Fibroblast of skin of left quadriceps (primary cell): ENCODE results near the gene MAPKBP1.

Source experiments
- DNase-seq, 2 experiments: peaks; one replicate each; pipeline ENCODE4 v3.0.0-alpha.2; 2013; ENCODE audit warnings: low read depth in 2 of 2

MAPKBP1 gene

GRCh38 chr15:41788262-41788661 is 14.0 kb downstream of the MAPKBP1 start:
- DNase-seq, result no peak

- no peak for DNase-seq
Observed at GRCh38 chr15:41789236-41789635, 15.0 kb downstream of the MAPKBP1 start.

- DNase-seq, result no peak
Observed at GRCh38 chr15:41789662-41790061, 15.4 kb downstream of the MAPKBP1 start.

GRCh38 chr15:41790169-41790568 is 15.9 kb downstream of the MAPKBP1 start:
- DNase-seq, result no peak

GRCh38 chr15:41790756-41791546 is 16.7 kb downstream of the MAPKBP1 start:
- no peak for DNase-seq

- no peak for DNase-seq
Observed at GRCh38 chr15:41791547-41791937, 17.3 kb downstream of the MAPKBP1 start.

- DNase-seq, result no peak
Observed at GRCh38 chr15:41792000-41792637, 17.8 kb downstream of the MAPKBP1 start.

GRCh38 chr15:41794081-41794480 is 19.8 kb downstream of the MAPKBP1 start:
- no peak for DNase-seq

GRCh38 chr15:41795996-41796856 is 21.9 kb downstream of the MAPKBP1 start:
- peak; percentile 90 to 91 for DNase-seq

GRCh38 chr15:41797201-41797944 is 23.1 kb downstream of the MAPKBP1 start:
- no peak for DNase-seq

- DNase-seq, result no peak
Observed at GRCh38 chr15:41798607-41799487, 24.6 kb downstream of the MAPKBP1 start.

GRCh38 chr15:41799488-41799805 is 25.2 kb downstream of the MAPKBP1 start:
- DNase-seq, result no peak

- no peak for DNase-seq
Observed at GRCh38 chr15:41801185-41801584, 26.9 kb downstream of the MAPKBP1 start.

GRCh38 chr15:41801850-41802455 is 27.7 kb downstream of the MAPKBP1 start:
- DNase-seq, result no peak

GRCh38 chr15:41804361-41804760 is 30.1 kb downstream of the MAPKBP1 start:
- DNase-seq, result no peak

GRCh38 chr15:41804916-41805666 is 30.8 kb downstream of the MAPKBP1 start:
- no peak for DNase-seq

- DNase-seq, result no peak
Observed at GRCh38 chr15:41805711-41806110, 31.4 kb downstream of the MAPKBP1 start.

GRCh38 chr15:41806291-41807181 is 32.3 kb downstream of the MAPKBP1 start:
- no peak for DNase-seq

- DNase-seq, result no peak
Observed at GRCh38 chr15:41809121-41809520, 34.8 kb downstream of the MAPKBP1 start.
